ENCODE results near the gene DCTN3.

Gene DCTN3

GRCh38 chr9:34664281-34665066 lies 44.2 kb upstream of the DCTN3 start:
- Histone ChIP-seq H3K36me3 (ENCODE audit: insufficient read depth, low read length) (no peaks in the 10 kb centered on the region), H3K4me3 (ENCODE audit: low read length, poor library complexity, severe bottlenecking) (peak overlapping the region; percentile 66), H3K27me3 (ENCODE audit: insufficient read depth, low read length, poor library complexity, severe bottlenecking) (no peaks in the 10 kb centered on the region), H3K9me3 (ENCODE audit: insufficient read depth, low read depth, low read length) (no peaks in the 10 kb centered on the region), H3K79me2 (ENCODE audit: insufficient read depth, low read length) (no peaks in the 10 kb centered on the region), H2AFZ (ENCODE audit: low read length) (peak overlapping the region; percentile 76), H3K9ac (ENCODE audit: low read depth, low read length, poor library complexity, severe bottlenecking) (peak overlapping the region; percentile 43), H3K9me2 (replicated peaks; ENCODE audit: low read depth, low read length) (no peaks in the 10 kb centered on the region), H3K4me1 (ENCODE audit: insufficient read depth, low read length, poor library complexity, severe bottlenecking) (peaks cover 7% of the 10 kb centered on the region), H4K20me1 (ENCODE audit: insufficient read depth, low read length, poor library complexity, severe bottlenecking) (no peaks in the 10 kb centered on the region), H3K4me2 (ENCODE audit: low read depth, low read length, poor library complexity, severe bottlenecking) (peak overlapping the region; percentile 62), H3F3A (ENCODE audit: low read depth) (no peaks in the 10 kb centered on the region)
- TF ChIP-seq CTCF (conservative IDR thresholded peaks at IDR 0.05; ENCODE audit: low read length) (peak; percentile 98), EZH2phosphoT487 (IDR thresholded peaks at IDR 0.05; ENCODE audit: borderline replicate concordance) (no peak)

DNA sequence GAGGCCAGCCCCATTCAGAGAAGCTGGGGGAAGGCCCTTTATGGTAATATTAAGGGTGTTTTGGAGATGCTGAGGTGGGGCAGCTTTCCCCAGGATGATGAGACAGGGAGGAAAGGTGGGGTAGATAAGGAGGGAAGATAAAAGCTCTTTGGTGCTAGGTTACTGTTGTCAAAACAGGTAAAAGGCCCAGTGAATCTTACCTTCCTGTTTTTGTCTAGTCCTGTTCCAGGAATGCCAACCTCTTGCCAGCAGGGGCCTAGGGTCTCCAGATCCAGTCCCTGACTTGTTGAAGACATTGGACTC lies 43.0 kb upstream of the DCTN3 start:
- Histone ChIP-seq H3K79me2 (ENCODE audit: insufficient read depth, low read length) (no peaks in the 10 kb centered on the region), H3K27me3 (ENCODE audit: insufficient read depth, low read length, poor library complexity, severe bottlenecking) (no peaks in the 10 kb centered on the region), H3K9me3 (ENCODE audit: insufficient read depth, low read depth, low read length) (no peaks in the 10 kb centered on the region), H4K20me1 (ENCODE audit: insufficient read depth, low read length, poor library complexity, severe bottlenecking) (no peaks in the 10 kb centered on the region), H2AFZ (ENCODE audit: low read length) (no peak overlapping the region), H3K4me1 (ENCODE audit: insufficient read depth, low read length, poor library complexity, severe bottlenecking) (peaks cover 7% of the 10 kb centered on the region), H3K9ac (ENCODE audit: low read depth, low read length, poor library complexity, severe bottlenecking) (peak overlapping the region; percentile 25), H3F3A (ENCODE audit: low read depth) (no peaks in the 10 kb centered on the region), H3K36me3 (ENCODE audit: insufficient read depth, low read length) (no peaks in the 10 kb centered on the region), H3K4me2 (ENCODE audit: low read depth, low read length, poor library complexity, severe bottlenecking) (no peak overlapping the region), H3K4me3 (ENCODE audit: low read length, poor library complexity, severe bottlenecking) (no peak overlapping the region), H3K9me2 (replicated peaks; ENCODE audit: low read depth, low read length) (no peaks in the 10 kb centered on the region)
- no peak for TF ChIP-seq CTCF (conservative IDR thresholded peaks at IDR 0.05; ENCODE audit: low read length)
- no peak for TF ChIP-seq EZH2phosphoT487 (IDR thresholded peaks at IDR 0.05; ENCODE audit: borderline replicate concordance)

DNA sequence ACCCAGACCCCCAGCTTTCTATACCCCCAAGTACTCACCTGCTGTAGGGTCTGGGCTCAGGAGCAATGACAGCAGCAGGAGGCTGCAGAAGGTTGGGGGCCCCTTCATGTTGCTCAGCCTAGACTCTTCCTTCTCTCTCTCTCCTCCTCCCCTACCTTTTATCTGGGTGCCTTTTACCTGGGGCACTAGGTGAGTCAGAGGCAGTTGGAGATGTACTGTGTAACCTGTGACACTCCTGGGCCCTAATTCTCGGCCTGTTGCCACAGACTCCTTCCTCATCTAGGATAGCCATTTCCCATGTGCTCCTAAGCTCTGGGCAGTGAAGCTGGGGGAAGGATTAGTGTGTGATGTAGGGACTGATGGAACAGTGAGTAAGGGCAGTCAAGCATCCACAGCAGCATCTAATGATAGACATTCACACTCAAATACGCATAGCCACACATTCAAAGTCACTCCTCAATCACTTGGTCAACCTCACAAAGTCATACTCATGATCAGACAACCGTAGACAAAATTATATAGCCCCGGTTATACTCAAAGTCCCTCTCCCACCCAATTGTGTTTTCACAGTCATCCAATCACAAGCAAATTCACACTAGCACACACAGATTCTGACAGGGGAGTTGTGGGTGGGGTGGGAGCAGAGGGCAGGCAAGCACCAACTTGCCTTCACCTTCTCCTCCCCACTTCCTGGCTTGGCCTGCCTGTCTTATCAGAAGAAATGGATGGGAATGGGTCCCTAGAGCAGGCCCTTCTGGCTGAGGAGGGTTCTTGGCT lies 42.4 kb upstream of the DCTN3 start, which contains the start of gene CCL27:
CCL27 (minus strand) TSS at position 132 of the 777 bp plus-strand sequence; CDS start at position 108, 24 bp downstream.
- H3K27me3 ChIP-seq (ENCODE audit: insufficient read depth, low read length, poor library complexity, severe bottlenecking), result no peaks in the 10 kb centered on the region
- no peaks in the 10 kb centered on the region for H3K36me3 ChIP-seq (ENCODE audit: insufficient read depth, low read length)
- H3K4me3 ChIP-seq (ENCODE audit: low read length, poor library complexity, severe bottlenecking), result no peak within 1 kb of the TSS
- H2AFZ ChIP-seq (ENCODE audit: low read length), result no peak within 1 kb of the TSS
- no peaks in the 10 kb centered on the region for H4K20me1 ChIP-seq (ENCODE audit: insufficient read depth, low read length, poor library complexity, severe bottlenecking)
- peaks cover 7% of the 10 kb centered on the region for H3K4me1 ChIP-seq (ENCODE audit: insufficient read depth, low read length, poor library complexity, severe bottlenecking)
- no peaks in the 10 kb centered on the region for H3K79me2 ChIP-seq (ENCODE audit: insufficient read depth, low read length)
- TF ChIP-seq EZH2phosphoT487 (IDR thresholded peaks at IDR 0.05; ENCODE audit: borderline replicate concordance) (no peak), CTCF (conservative IDR thresholded peaks at IDR 0.05; ENCODE audit: low read length) (no peak)
- H3K9me3 ChIP-seq (ENCODE audit: insufficient read depth, low read depth, low read length), result no peaks in the 10 kb centered on the region
- H3K4me2 ChIP-seq (ENCODE audit: low read depth, low read length, poor library complexity, severe bottlenecking), result no peak within 1 kb of the TSS
- H3F3A ChIP-seq (ENCODE audit: low read depth), result no peaks in the 10 kb centered on the region
- H3K9ac ChIP-seq (ENCODE audit: low read depth, low read length, poor library complexity, severe bottlenecking), result peak within 1 kb of the TSS; percentile 25
- H3K9me2 ChIP-seq (replicated peaks; ENCODE audit: low read depth, low read length), result no peaks in the 10 kb centered on the region
